NCI-H2081 treated with DMSO at 0.1 percent for 48 hours (cell line): ENCODE data around the gene FBXO40.
"Not testable (repeated sequence)": the region's sequence is repeated elsewhere in the genome, so short reads cannot be mapped to it uniquely, and the experiment has no call there.

ENCODE experiments used
- DNase-seq: peaks from one replicate; lab custom pipeline; 2025; lab: John Stamatoyannopoulos, UW

Gene FBXO40, protein sequence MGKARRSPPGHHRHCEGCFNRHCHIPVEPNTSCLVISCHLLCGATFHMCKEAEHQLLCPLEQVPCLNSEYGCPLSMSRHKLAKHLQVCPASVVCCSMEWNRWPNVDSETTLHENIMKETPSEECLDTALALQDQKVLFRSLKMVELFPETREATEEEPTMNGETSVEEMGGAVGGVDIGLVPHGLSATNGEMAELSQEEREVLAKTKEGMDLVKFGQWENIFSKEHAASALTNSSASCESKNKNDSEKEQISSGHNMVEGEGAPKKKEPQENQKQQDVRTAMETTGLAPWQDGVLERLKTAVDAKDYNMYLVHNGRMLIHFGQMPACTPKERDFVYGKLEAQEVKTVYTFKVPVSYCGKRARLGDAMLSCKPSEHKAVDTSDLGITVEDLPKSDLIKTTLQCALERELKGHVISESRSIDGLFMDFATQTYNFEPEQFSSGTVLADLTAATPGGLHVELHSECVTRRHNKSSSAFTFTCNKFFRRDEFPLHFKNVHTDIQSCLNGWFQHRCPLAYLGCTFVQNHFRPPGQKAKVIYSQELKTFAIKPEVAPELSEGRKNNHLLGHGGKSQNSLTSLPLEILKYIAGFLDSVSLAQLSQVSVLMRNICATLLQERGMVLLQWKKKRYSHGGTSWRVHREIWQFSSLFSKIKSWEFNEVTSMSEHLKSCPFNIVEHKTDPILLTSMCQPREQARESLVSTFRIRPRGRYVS

DNA sequence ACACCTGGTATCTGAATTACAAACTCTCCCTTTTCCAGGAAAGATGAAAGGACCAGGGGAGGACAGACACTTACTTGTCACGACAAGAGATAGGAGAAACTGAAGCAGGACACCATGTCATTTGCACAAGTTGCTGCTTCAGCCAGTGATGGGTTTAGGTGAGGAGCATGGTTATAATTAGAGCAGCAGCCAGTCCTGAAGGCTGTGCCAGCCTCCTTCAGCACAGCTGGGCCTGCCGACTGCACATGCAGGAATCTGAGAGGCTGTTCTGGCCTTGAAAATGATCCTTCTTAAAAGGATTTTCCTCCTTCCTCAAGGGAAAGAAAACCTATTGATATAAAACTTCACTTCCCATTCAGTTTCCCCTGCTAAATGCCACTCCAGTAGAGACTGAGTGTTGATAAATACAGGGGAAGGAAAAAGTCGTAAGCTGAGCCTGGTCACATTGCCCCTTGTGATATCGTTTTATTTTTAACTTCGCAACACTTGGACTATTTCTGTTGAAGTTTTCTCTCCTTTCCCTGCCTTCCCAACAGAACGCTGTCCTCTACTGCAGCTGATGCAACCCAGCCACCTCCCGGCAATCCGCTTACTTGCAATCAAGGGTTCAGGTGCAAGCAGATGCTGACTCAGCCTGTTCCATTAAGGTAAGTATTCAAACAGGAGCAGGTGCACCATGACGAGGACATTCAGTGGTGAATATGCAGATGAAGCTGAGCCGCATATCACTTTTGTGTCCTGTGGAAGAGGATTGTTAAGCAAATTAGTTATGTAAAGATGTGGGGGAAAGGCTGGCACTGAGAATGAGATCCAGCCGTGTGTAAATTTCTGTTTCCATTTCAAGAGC is at the start of gene FBXO40:
TSS of gene FBXO40 (plus strand) at position 524 of the 847 bp plus-strand sequence. CDS start 27,197 bp downstream, outside the sequence.
- peak; percentile 48 for DNase-seq

DNA sequence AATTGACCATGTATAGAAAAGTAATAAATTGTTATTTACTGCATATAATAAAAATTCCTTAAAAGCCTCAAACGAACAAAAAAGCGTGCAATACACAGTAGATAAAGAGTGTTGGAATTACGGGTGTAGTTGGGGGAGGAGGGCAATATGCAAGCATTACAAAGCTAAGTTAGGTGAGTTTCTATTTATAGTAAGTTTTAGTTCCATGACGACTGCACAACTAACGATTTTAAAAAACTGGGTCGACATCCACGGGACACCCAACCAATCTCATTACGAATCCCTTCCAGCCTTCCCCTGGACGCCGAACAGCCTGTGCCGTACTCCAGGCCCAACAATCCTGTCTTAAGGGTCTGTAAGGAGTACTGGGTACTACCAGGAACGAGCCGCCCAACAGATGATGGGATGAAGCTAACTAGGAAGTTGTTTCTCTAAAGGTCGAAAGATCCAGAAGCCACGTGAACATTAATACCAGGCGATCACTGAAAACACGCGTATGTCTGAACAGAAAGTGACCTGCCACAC is 48.1 kb upstream of the FBXO40 start:
- no peak for DNase-seq

DNA sequence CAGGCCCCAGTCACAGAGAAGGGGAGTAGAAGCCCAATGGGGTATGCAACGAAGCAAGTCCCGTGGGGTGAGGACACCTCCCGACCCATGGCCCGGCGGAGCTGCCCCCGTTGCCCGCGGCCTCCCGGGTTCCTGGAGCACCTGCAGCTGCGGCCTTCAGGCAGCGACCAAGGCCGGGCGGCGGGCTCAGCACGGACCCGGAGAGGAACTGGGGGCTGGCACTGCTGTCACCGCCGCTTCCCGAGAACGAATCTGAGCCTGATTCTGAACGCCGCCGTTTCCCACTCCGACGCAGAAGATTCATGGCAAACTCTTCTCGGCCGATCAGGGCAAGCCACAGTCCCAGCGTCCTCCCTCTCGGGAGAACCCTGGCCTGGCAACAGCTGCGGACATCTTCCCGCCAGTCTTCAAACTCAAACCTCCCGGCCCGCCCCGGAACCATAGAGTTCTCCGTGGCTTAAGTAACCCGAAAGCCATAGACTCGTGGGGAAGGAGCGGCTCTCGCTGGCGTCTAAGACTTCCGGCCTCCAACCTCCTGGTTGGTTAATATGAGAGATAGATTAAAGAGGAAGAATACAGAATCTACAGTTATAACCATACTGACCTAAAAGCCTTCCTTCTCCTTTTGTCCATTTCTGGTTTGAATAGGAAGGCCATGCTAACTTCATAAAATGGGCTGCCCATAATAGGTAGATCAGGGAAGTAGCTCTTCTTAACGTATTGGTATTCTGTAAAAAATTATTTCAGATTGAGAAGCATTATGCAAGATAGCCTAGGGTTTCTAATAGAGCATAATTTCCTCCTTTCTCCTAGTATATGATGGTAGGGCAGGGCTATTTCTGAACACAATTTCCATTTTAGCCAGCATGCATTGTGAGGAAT is 47.4 kb upstream of the FBXO40 start, which contains the start of gene POLQ:
TSS of gene POLQ (minus strand) at position 415 of the 882 bp plus-strand sequence. CDS start at position 304, 111 bp downstream.
- DNase-seq = peak; percentile 88

DNA sequence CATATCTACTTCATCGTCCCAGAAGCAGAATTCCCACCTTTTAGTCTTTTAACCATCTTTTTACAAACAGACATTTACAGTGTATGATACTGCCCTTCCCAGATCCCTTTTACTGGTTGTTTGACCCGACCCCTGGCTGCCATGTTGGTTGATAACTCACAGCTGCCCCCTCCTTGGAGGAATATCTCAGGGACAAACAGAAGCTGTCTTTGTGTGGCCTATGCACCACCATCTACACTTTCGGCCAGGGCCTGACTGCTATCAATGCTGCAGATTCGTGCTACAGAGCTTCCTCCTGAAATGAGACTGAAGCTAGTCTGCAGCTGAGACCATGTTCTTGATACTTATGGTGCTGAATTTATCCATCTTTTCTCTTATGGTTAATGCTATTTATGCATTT is 40.8 kb upstream of the FBXO40 start:
- no peak for DNase-seq

DNA sequence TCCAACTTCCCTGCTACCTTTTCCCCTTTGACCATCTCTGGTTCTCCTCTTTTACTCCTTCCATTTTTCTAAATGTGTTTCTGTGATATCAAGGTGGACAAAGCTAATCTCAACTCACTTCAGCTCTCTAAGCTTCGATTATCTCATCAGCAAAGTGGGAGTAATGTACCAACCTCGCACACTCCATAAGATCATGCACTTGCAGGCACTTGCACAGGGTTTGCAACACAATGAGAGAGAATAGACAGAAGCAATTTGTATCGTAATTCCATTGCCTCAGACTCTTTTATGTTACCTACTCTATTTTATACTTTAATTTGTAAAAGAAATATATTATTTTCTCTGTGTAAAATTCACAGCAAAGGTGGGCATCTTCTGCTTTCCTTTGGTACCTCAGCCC is 40.4 kb upstream of the FBXO40 start:
- no peak for DNase-seq

DNA sequence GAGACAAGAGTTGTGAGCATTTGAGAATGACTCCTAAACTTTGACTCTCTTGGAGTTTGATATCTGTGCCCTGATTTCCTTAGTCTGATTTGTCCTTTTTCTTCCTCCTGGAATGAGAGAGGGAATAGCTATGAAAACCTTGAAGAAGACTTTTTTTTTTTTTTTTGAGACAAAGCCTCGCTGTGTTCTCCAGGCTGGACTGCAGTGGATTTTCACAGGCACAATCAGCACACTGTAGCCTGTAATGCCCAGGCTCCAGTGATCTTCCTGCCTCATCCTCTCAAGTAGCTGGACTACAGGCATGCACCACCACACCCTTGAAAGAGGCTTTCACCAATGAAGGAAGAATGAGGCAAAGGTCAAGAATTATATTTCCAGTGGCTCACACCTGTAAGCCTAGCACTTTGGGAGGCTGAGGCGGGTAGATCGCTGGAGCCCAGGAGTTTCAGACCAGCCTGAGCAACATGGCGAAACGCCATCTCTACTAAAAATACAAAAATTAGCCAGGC is 35.7 kb upstream of the FBXO40 start:
- DNase-seq = no peak

DNA sequence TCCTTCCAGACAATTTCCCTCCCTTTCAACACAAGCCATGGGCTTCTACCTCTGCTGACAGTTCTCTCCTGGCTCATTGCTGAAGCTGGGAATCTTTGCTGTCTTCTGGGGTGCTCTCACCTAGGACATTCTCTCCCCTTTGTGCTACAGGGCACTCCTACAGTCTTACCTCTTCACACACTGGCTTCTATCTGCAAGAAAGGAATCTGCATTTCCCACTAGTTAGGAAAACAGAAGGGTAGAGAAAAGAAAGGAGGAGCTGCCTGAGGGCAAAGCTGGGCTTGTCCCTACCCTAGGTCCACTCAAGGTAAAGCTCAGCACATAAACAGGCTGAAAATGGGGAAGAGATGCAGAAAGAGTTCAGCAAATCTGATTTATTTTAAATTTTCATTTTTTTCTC is 31.0 kb upstream of the FBXO40 start:
- no peak for DNase-seq

DNA sequence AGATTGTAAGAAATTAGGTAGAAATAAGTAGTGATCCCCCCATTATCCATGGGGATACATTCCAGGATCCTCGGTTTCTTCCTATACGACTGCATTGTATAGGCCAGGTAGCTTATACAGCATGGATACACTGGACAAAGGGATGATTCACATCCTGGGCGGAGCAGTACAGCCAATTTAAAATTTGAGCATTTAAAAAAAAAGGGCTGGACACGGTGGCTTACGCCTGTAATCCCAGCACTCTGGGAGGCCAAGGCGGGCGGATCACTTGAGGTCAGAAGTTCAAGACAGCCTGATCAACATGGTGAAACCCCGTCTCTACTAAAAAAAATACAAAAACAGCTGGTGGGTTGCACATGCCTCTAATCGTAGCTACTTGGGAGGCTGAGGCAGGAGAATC is 26.4 kb upstream of the FBXO40 start:
- DNase-seq = no peak

DNA sequence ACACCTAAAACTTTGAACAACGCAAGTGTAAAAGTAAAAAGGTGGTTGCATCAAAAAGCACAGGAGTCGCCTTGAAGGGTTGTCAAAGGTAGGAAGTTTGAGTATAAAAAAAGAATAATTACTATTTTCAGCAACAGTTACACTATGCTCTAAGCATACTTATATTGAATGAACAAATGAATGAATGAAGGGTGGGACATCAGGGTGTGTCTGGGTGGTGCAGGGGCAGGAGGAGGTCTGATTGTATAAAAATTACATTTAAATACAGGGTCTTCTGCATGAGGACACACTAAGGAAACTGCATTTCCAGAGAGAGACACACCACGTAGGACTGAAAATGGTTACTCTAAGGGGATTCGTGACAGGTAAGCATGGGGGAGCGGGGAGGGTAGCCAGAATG is 25.5 kb upstream of the FBXO40 start, which contains the start of gene ARGFX:
TSS of gene ARGFX (plus strand) at position 301 of the 400 bp plus-strand sequence. CDS start 2,765 bp downstream, outside the sequence.
- no peak for DNase-seq

DNA sequence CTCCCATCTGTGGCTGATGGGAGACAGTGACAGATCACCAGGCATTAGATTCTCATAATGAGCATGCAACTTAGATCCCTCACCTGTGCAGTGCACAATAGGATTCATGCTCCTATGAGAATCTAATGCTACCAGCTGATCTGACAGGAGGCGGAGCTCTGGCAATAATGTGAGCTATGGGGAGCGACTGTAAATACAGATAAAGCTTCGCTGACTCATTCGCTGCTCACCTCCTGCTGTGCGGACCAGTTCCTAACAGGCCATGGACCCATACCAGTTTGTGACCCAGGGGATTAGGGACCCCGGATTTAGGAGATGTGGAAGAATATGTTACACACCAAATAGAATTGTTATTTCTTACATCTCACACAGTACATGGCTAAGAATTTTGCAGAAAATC is 18.7 kb upstream of the FBXO40 start:
- DNase-seq = no peak

DNA sequence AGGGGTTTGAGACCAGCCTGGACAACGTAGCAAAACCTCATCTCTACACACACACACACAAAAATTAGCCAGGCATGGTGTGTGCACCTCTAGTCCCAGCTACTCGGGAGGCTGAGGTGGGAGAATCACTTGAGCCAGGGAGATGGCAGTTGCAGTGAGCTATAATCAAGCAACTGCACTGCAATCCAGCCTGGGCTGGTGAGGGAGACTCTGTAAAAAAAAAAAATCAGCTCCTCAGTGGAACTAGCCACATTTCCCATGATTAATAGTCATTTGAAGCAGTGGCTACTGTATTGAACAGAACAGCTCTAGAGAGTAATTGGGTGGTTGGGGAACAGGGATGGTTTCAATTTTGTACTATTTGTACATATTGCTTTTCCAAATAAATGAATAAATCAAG is 11.5 kb upstream of the FBXO40 start:
- no peak for DNase-seq

DNA sequence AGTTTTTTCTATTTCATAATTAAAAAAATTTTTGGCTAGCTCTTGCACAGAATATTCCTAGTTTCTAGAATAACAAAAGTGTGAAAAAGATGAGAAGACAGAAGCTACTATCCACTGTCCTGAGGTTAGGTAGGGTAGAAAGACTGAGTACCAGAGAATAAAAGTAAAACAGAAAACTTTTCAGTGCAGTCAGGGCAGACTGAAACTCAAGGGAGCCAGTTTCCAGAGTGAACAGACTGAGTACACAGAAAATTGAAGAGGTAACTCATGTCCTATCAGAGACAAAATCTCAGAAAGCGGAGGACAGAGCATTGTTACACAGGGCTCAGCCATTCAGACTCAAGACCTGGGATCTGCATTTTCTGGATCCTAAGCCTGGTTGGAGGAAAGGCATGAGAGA is 8.8 kb upstream of the FBXO40 start:
- no peak for DNase-seq

DNA sequence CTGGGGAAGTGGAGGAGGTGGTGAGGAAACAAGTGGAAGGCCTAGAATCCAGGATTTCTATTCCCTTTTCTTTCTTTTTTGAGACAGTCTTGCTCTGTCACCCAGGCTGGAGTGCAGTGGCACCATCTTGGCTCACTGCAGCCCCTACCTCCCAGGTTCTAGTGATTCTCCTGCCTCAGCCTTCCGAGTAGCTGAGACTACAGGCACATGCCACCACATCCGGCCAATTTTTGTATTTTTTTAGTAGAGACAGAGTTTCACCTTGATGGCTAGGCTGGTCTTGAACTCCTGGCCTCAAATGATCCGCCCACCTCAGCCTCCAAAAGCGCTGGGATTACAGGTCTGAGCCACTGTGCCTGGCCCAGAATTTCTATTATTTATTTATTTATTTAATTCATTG is 627 bp downstream of the FBXO40 start:
- DNase-seq = not testable (repeated sequence)

DNA sequence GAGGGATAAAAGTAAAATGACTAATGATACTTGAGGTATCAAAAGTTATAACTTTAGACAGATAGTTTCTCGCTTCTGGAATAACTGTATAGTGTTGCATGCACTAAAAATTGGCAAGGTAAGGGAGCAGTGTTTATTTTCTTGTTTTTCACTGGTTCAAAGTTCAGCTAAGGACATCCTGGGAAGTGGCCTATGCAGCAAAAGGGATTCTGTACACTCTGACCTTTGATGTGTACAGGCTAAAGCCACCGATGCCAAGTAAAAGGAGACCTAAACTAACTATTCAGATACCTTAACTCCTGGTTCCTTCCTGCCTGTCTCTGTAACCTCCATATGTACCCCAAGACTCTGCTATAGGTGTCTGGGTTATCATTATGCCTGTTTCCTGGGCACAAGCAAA is 1.7 kb downstream of the FBXO40 start:
- no peak for DNase-seq

DNA sequence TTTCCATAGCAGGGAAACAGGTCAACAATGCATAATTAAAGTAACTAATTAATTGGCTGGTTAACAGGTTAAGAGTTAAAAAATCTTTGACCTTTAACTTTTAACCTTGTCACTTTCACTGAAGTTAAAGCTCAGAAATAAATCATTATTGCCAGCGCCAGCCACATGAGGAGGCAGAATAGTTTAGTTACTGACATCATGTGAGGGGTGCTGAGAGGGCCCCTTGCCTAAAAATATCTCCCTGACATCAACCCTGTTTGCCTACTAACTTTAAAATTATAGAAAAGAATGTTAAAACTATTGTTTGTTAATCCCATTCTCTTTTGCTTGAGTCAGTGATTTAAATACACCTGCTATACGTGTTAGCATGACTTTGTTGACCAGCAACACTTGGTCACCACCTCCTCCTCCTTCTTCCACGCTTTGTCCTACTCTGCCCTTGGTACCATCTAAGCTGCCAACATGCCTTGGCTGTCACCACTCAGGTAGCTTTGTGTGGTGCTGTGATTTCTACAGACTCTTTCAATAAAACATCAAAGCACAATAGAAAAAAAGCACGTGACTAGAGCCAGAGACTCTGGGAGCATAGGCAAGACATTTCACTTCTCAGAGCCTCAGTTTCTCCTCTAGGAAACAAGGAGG is 2.7 kb downstream of the FBXO40 start:
- no peak for DNase-seq

DNA sequence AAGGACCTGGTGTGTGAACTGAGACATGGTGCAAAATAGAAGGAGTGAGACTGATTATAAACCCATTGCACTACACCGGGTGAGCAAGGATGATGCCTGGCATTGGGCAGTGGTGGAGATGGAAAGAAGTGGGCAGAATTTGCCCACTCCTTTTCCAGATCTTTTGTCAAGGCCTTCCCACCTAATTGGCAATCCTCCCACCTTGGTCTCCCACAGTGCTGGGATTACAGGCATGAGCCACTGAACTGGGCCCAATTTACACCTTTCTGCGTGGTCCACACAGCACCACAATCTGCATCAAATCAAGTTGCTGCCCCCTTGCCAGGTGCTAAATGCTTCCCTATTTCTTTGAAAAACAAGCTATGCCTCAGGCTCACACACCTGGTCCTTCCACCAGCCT is 5.4 kb downstream of the FBXO40 start:
- DNase-seq = no peak

DNA sequence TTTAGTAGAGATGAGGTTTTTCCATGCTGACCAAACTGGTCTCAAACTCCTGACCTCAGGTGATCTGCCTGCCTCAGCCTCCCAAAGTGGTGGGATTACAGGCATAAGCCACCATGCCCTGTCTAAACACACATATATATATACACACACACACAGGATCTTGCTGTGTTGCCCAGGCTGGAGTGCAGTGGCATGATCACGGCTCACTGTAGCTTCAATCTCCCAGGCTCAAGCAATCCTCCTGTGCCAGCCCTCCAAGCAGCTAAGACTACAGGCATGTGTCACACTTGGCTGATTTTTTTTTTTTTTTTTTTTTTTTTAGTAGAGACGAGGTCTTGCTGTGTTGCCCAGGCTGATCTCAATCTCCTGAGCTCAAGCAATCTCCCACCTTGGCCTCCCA is 6.7 kb downstream of the FBXO40 start:
- DNase-seq = not testable (repeated sequence)

DNA sequence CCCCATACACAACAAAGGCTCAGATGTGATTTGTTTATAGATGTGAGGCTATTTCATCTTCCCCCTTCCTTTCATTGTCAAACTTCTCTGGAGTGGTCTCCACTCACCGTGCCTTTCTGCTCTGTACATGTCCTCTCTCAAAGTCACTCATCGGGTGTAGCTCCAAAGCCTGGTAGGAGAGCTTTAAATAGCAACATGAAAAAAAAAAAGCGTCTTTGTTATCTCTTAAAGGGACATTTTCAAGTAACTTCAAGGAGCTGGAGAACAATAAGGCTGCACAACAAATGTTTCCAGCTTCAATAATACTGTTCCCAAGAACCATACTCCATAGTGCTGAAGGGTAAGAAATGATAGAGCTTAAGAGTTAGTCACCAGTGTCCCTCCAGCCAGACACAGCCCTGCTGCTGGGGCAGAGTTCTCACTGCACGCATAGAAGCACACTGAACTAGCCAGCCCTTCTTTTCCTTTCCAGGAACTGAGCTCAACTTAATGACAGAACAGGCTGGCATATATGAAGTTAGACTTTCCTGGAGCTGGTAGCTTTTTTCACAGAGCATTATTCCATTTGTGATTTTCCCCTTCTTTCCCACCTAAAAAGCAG is 8.1 kb downstream of the FBXO40 start:
- no peak for DNase-seq

DNA sequence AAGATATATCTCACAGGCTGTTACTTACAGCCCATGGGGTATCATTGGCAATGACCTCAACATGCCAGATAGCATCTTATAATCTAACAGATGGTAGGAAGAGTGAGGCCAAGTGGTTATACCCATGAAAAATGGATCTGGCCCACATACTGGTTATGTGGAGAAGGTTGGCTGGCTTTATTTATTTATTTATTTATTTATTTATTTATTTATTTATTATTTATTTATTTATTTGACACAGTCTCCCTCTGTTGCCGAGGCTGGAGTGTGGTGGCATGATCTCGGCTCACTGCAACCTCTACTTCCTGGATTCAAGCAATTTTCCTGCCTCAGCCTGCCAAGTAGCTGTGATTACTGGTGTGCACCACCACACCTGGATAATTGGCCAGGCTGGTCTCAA is 11.6 kb downstream of the FBXO40 start:
- DNase-seq = no peak

DNA sequence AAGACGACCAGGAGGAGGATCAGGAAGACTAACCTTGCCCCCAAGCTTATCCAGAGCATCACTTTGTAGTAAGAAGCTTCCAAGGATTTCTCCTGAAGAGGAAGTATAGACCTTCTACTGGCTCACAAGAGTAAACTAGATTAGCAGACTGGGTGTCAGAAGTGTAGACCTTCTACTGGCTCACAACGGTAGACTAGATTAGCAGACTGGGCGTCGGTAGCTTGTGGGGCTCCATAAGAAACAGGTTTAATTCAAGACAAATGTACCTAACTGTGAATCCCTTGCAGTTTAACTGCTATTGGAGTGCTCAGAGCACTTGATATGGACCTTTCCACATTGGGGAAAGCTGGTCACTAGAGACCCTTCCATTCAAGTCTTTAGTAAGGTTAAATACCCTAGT is 12.9 kb downstream of the FBXO40 start:
- no peak for DNase-seq
